CD4-positive, CD25-positive, alpha-beta regulatory T cell (primary cell): Measurements from ENCODE around the gene NAALADL2. TPM values are rescaled to one million over a fixed set of nuclear protein-coding genes. Genes with fewer than 3 reads are reported as not detected.
"Not testable (repeated sequence)": the region's sequence is repeated elsewhere in the genome, so short reads cannot be mapped to it uniquely, and the experiment has no call there.

Experiments
- ATAC-seq, 2 donors: fragments of 150-1000 bp; cut with Tn5 transposase; one replicate each; pipeline ENCODE4 v1.10.0; 2021; ENCODE audit warnings: low read depth in 2 of 2, moderate number of reproducible peaks in 2 of 2, moderate library complexity in 1 of 2
- DNase-seq, 3 donors: peaks; one replicate each; pipeline versions ENCODE4 v3.0.0 to v3.0.0-alpha.2; 2012 to 2022; ENCODE audit warnings: mixed read lengths in 1 of 3
- H3K27ac ChIP-seq: one replicate; pipeline ENCODE4 v1.7.0; 2013; ENCODE audit warnings: mild to moderate bottlenecking, low read length; ENCODE audit not compliant: insufficient read depth, poor library complexity, severe bottlenecking
- H3K27me3 ChIP-seq: one replicate; pipeline ENCODE4 v1.7.0; 2013; ENCODE audit warnings: low read length; ENCODE audit not compliant: control insufficient read depth, insufficient read depth
- H3K36me3 ChIP-seq: one replicate; pipeline ENCODE4 v1.7.0; 2013; ENCODE audit warnings: mild to moderate bottlenecking, low read length, moderate library complexity; ENCODE audit not compliant: control insufficient read depth, insufficient read depth
- H3K4me1 ChIP-seq: 2 replicates; pipeline ENCODE4 v1.7.0; 2013; ENCODE audit warnings: mild to moderate bottlenecking, low read length; ENCODE audit not compliant: insufficient read depth, control insufficient read depth, poor library complexity, severe bottlenecking
- H3K4me3 ChIP-seq: one replicate; pipeline ENCODE4 v1.7.0; 2013; ENCODE audit warnings: low read depth, mild to moderate bottlenecking, low read length, moderate library complexity
- H3K9me3 ChIP-seq, 2 experiments: 1 replicate in 1 of 2; 2 replicates in 1 of 2; pipeline ENCODE4 v1.7.0; 2013; ENCODE audit warnings: low read length in 2 of 2, mild to moderate bottlenecking in 1 of 2, moderate library complexity in 1 of 2; ENCODE audit not compliant: control insufficient read depth in 2 of 2
- H3K27ac Mint-ChIP-seq, 3 donors: one replicate each; pipeline ENCODE4 v1.8.0; 2020 to 2022; ENCODE audit warnings: mild to moderate bottlenecking in 3 of 3, mixed read lengths in 3 of 3, moderate library complexity in 2 of 3
- H3K27me3 Mint-ChIP-seq: one replicate; pipeline ENCODE4 v1.8.0; 2022; ENCODE audit warnings: mild to moderate bottlenecking, mixed read lengths
- H3K36me3 Mint-ChIP-seq: one replicate; pipeline ENCODE4 v1.8.0; 2020; ENCODE audit warnings: mixed read lengths
- H3K4me1 Mint-ChIP-seq, 4 donors: one replicate each; pipeline ENCODE4 v1.8.0; 2020 to 2022; ENCODE audit warnings: mixed read lengths in 4 of 4, mild to moderate bottlenecking in 1 of 4
- H3K4me3 Mint-ChIP-seq, 4 donors: one replicate each; pipeline ENCODE4 v1.8.0; 2020 to 2022; ENCODE audit warnings: mild to moderate bottlenecking in 4 of 4, mixed read lengths in 4 of 4, moderate library complexity in 3 of 4
- H3K9me3 Mint-ChIP-seq, 7 donors: one replicate each; pipeline ENCODE4 v1.8.0; 2020 to 2022; ENCODE audit warnings: mixed read lengths in 7 of 7, mild to moderate bottlenecking in 3 of 7, moderate library complexity in 2 of 7
- polyA plus RNA-seq, 4 donors: library from polyadenylated mRNA; unstranded; fragments of 300-500 nt; fragmentation: Illumina TruSeq; gene quantifications; one replicate each; pipeline ENCODE4 v1.2.3, GENCODE V29; 2021
- total RNA-seq: library from RNA; stranded (reverse); gene quantifications from one replicate; pipeline ENCODE4 v1.2.3, GENCODE V29; 2022

The NAALADL2 gene
- total and polyA plus RNA-seq, 5 donors from 2014 or later = not detected

DNA sequence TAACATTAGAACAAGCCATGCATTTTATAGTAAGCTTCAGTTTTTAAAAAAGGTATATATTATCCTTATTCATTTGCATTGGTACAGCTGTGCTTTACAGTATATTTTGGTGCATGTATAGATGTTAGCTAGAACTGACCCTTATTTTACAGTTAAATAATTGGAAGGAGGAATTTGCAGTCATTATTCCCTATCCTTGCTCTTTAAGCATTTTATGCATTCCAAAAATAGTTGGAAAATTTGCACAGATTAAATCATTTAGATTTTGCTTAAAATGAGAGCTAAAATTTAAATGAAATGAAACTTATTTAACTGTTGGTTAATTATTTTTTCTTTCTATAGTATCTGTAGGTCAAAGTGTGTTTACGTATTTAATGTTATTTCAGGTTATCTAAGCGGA, 667.1 kb downstream of the NAALADL2 start:
- Histone ChIP-seq H3K27ac (no peak overlapping the region), H3K4me3 (no peak overlapping the region), H3K4me1 (no peaks in the 10 kb centered on the region), H3K36me3 (no peaks in the 10 kb centered on the region), H3K9me3 (peaks cover 0 to 3% of the 10 kb centered on the region in 2 experiments), H3K27me3 (no peaks in the 10 kb centered on the region)
- no peaks in the 10 kb centered on the region for H3K27me3 Mint-ChIP-seq
- H3K9me3 Mint-ChIP-seq = peaks cover 0 to 10% (median 3%) of the 10 kb centered on the region in 7 donors
- H3K4me3 Mint-ChIP-seq = no peak overlapping the region
- H3K36me3 Mint-ChIP-seq = no peaks in the 10 kb centered on the region
- no peak overlapping the region for H3K27ac Mint-ChIP-seq
- H3K4me1 Mint-ChIP-seq = no peaks in the 10 kb centered on the region
- DNase-seq (no peak), ATAC-seq (no peak)

DNA sequence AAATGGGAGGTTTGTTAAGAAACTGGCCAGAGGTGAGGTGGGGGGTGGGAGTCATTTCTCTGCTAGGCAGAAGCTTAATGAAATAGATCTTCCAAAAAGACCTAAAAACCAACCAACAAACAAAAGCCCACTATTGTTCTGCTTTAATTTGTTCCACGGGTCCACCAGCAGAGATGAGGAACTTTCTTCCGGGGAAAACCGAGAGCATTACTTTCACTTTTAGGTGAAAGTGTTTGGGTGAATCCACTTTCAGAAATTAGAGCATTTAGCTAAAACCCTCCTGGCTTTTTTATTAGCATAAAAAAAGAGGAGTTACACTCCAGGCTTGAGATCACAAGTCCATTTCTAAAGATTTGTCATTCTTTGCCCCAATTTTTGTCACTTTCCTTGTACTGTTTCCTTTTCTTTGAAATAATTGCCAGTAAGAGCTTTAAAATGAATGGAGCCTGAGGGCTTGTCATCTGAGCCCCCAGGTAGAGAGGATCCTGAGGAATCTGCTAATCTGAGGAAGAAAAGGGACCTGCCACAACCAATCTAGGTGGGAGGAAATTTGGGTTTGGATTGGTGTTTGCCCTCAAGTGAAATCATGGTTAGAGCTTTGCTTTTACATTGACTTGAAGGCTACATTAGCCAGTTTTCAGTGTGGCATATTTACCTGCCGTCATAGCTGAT, 667.6 kb downstream of the NAALADL2 start:
- no peaks in the 10 kb centered on the region for H3K36me3 Mint-ChIP-seq
- peaks cover 0 to 10% (median 4%) of the 10 kb centered on the region in 7 donors for H3K9me3 Mint-ChIP-seq
- H3K27me3 ChIP-seq = no peaks in the 10 kb centered on the region
- ATAC-seq (no peak), DNase-seq (no peak)
- no peak overlapping the region for H3K27ac ChIP-seq
- no peaks in the 10 kb centered on the region for H3K4me1 Mint-ChIP-seq
- H3K36me3 ChIP-seq = no peaks in the 10 kb centered on the region
- H3K27ac Mint-ChIP-seq = no peak overlapping the region
- peaks cover 0 to 3% of the 10 kb centered on the region in 2 experiments for H3K9me3 ChIP-seq
- H3K4me3 Mint-ChIP-seq = no peak overlapping the region
- H3K4me3 ChIP-seq = no peak overlapping the region
- no peaks in the 10 kb centered on the region for H3K4me1 ChIP-seq
- H3K27me3 Mint-ChIP-seq = no peaks in the 10 kb centered on the region

DNA sequence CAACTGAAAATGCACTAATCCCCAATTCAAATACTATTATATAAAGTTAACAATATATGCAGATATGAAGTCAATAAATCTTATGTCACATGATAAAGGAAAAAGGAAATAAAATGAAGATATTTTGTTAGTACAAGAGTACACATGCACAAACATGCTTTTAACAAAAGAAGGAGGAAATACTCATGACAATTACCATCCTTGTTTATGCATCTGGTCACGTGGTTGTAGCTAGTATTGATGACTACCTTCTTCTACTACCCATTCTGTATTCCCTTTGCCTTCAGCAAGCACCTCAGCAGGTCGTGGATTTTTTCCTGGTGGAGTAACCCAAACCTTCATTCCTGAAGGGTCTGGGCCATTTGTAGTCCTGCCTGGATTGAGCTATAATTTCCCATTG, 669.6 kb downstream of the NAALADL2 start:
- not testable (repeated sequence) for H3K27me3 ChIP-seq, H3K36me3 ChIP-seq, H3K27ac ChIP-seq, H3K4me3 Mint-ChIP-seq, H3K9me3 ChIP-seq, DNase-seq, H3K27ac Mint-ChIP-seq, H3K4me1 Mint-ChIP-seq, H3K36me3 Mint-ChIP-seq, H3K27me3 Mint-ChIP-seq, ATAC-seq, H3K4me3 ChIP-seq, H3K4me1 ChIP-seq
- H3K9me3 Mint-ChIP-seq = peaks cover 0 to 11% (median 2%) of the 10 kb centered on the region in 7 donors

DNA sequence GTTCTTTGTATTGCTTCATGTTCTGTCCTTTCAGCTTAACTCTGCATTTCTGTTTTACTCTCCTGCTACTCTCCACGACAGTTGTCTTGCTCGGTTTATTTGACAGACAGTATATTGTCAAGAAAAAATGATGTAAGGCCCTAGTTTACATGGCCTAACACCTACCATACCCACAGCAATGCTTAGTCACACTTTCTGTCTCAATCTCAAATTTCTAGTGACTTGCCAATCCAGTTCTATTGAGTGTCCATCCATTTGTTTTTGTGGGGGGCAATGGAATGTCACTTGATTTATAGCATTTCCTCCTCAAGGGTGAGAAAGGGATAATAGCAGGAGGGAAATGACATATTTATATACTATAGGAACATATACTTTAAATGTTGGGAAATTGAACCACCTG, 676.2 kb downstream of the NAALADL2 start:
- H3K27ac Mint-ChIP-seq = no peak overlapping the region
- H3K27me3 ChIP-seq = no peaks in the 10 kb centered on the region
- H3K36me3 ChIP-seq = no peaks in the 10 kb centered on the region
- no peak overlapping the region for H3K4me3 Mint-ChIP-seq
- ATAC-seq = no peak
- H3K4me1 ChIP-seq = no peaks in the 10 kb centered on the region
- no peaks in the 10 kb centered on the region for H3K27me3 Mint-ChIP-seq
- no peaks in the 10 kb centered on the region for H3K36me3 Mint-ChIP-seq
- peaks cover 0 to 15% (median 9%) of the 10 kb centered on the region in 7 donors for H3K9me3 Mint-ChIP-seq
- H3K4me1 Mint-ChIP-seq = no peaks in the 10 kb centered on the region
- H3K9me3 ChIP-seq = peaks cover 2 to 3% of the 10 kb centered on the region in 2 experiments
- no peak for DNase-seq
- H3K4me3 ChIP-seq = no peak overlapping the region
- no peak overlapping the region for H3K27ac ChIP-seq

GRCh38 chr3:175546115-175546514, 687.0 kb downstream of the NAALADL2 start:
- Mint-ChIP-seq H3K4me1 (no peaks in the 10 kb centered on the region), H3K4me3 (no peak overlapping the region), H3K27me3 (no peaks in the 10 kb centered on the region), H3K36me3 (no peaks in the 10 kb centered on the region), H3K27ac (no peak overlapping the region), H3K9me3 (peaks cover 1 to 23% (median 7%) of the 10 kb centered on the region in 7 donors)
- Histone ChIP-seq H3K9me3 (no peaks in the 10 kb centered on the region), H3K27ac (no peak overlapping the region), H3K36me3 (no peaks in the 10 kb centered on the region), H3K4me1 (no peaks in the 10 kb centered on the region), H3K27me3 (no peaks in the 10 kb centered on the region), H3K4me3 (no peak overlapping the region)
- DNase-seq (no peak), ATAC-seq (no peak)

DNA sequence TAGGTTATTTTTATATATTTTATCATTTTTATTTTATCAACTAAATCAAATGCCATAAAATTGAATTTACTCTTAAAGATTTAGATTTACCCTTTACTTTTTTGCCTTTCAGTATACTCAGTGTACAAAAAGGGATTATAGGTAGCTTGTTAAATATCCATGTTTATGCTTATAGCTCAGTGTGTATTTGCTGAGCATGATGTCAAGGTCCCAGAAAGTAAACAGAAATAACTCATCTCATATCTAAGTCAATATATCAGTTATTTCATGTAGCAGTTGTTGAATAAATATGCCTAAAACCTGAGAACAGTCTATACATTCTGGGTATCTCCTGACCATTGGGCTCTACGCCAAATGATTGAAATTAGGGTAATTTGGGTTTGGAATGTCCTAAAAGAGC, 693.8 kb downstream of the NAALADL2 start:
- no peak overlapping the region for H3K4me3 ChIP-seq
- no peaks in the 10 kb centered on the region for H3K27me3 ChIP-seq
- DNase-seq (no peak), ATAC-seq (no peak)
- H3K4me1 Mint-ChIP-seq = no peaks in the 10 kb centered on the region
- no peak overlapping the region for H3K4me3 Mint-ChIP-seq
- H3K27ac Mint-ChIP-seq = no peak overlapping the region
- no peaks in the 10 kb centered on the region for H3K27me3 Mint-ChIP-seq
- no peak overlapping the region for H3K27ac ChIP-seq
- no peaks in the 10 kb centered on the region for H3K36me3 ChIP-seq
- H3K9me3 ChIP-seq = no peaks in the 10 kb centered on the region
- peaks cover 0 to 8% (median 3%) of the 10 kb centered on the region in 7 donors for H3K9me3 Mint-ChIP-seq
- no peaks in the 10 kb centered on the region for H3K36me3 Mint-ChIP-seq
- H3K4me1 ChIP-seq = no peaks in the 10 kb centered on the region

DNA sequence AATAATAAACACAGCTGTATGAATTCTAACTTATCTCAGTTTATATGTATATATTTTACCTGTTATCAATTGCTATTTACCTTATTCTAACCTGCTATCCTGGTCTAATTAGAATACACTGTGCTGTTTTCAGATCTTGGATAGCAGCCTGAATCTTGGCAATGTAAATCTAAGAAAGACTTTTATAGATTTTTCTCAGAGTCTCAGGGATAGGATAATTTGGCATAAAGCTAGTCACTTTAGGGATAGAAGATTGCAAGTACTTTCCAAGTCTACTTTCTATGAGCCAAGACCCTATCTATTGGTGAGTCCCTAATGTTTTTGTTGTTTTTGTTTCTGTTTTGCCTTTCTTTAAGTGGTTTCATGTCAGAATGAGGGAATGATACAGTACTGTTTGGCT, 695.7 kb downstream of the NAALADL2 start:
- Histone ChIP-seq H3K27me3 (no peaks in the 10 kb centered on the region), H3K4me3 (no peak overlapping the region), H3K36me3 (no peaks in the 10 kb centered on the region), H3K27ac (no peak overlapping the region), H3K4me1 (no peaks in the 10 kb centered on the region), H3K9me3 (no peaks in the 10 kb centered on the region)
- Mint-ChIP-seq H3K4me1 (no peaks in the 10 kb centered on the region), H3K36me3 (no peaks in the 10 kb centered on the region), H3K27me3 (no peaks in the 10 kb centered on the region), H3K27ac (no peak overlapping the region), H3K4me3 (no peak overlapping the region), H3K9me3 (peaks cover 1 to 8% (median 5%) of the 10 kb centered on the region in 7 donors)
- ATAC-seq (no peak), DNase-seq (no peak)

- H3K27me3 Mint-ChIP-seq = no peaks in the 10 kb centered on the region
Measured at GRCh38 chr3:175558261-175558660, 699.1 kb downstream of the NAALADL2 start.

More at GRCh38 chr3:175558261-175558660, 699.1 kb downstream of the NAALADL2 start:
- Mint-ChIP-seq H3K9me3 (peaks cover 1 to 14% (median 4%) of the 10 kb centered on the region in 7 donors), H3K4me1 (no peaks in the 10 kb centered on the region), H3K4me3 (no peak overlapping the region), H3K36me3 (no peaks in the 10 kb centered on the region), H3K27ac (no peak overlapping the region)
- no peaks in the 10 kb centered on the region for H3K9me3 ChIP-seq
- no peaks in the 10 kb centered on the region for H3K4me1 ChIP-seq
- H3K27me3 ChIP-seq = no peaks in the 10 kb centered on the region
- DNase-seq = no peak
- ATAC-seq = no peak
- H3K36me3 ChIP-seq = no peaks in the 10 kb centered on the region
- no peak overlapping the region for H3K4me3 ChIP-seq
- H3K27ac ChIP-seq = no peak overlapping the region
